ENCODE measurements around the gene OSBPL8.

OSBPL8 gene

DNA sequence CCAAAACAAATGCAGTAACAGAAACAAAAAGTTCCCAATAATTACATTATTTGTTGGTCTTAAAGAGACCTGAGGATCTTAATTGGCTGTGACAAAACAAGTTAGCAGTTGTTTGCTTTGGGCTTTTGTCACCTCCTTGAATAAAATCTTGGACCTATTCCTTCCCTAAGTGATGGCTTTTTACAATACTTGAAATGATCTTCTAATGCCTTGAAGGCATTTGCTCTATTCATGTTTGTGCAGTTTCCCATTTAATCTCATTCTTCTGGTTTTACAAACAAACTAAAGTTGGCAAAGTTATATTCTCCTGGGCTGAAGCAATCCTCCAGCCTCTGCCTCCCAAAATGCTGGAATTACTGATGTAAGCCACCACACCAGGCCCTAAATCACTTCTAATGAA is 98.8 kb downstream of the OSBPL8 start:
- no peak for DNase-seq

GRCh38 chr12:76457818-76458217 is 101.8 kb downstream of the OSBPL8 start:
- no peak for DNase-seq

DNA sequence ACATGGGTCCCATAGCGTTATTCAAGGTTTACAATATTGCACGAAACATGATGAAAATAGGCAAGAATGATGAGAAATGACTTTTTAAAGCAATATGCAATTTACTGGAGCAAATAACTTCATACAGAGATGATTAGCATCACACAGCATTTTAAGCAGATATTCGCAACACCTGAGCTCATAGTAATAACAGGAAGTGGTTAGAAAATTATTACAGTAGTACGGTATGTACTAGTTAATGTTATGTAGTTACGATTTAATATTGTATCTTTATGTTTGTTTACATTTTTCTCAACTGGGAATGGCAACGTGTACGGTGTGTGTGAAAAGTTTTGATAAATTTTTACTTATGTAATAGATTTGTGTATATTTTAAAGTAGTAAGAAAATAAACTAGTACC is 102.6 kb downstream of the OSBPL8 start:
- no peak for DNase-seq

- no peak for DNase-seq
These were observed 103.8 kb downstream of the OSBPL8 start for GRCh38 chr12:76455582-76456345.

DNA sequence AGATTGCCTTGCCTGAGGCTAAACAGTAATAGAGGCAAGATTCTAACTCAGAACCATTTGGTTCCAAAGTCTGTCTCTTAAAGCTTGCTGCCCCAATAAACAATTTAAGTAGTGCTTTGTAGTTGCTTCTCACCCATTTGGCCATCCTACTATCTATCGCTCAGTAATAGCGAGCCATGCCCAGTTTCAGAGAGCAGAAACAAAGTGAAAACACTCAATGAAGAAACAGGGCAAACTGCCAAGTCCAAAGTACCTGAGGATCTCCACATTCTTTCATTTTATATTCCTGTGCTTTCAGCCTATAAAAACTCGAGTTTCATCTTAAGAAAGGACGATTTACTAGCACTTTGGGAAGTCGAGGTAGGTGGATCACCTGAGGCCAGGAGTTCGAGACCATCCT is 108.0 kb downstream of the OSBPL8 start:
- no peak for DNase-seq

- DNase-seq, result peak; percentile 21
These were observed 108.9 kb downstream of the OSBPL8 start for GRCh38 chr12:76450690-76451089.

- no peak for DNase-seq
These were observed 109.6 kb downstream of the OSBPL8 start for GRCh38 chr12:76449993-76450392.

DNA sequence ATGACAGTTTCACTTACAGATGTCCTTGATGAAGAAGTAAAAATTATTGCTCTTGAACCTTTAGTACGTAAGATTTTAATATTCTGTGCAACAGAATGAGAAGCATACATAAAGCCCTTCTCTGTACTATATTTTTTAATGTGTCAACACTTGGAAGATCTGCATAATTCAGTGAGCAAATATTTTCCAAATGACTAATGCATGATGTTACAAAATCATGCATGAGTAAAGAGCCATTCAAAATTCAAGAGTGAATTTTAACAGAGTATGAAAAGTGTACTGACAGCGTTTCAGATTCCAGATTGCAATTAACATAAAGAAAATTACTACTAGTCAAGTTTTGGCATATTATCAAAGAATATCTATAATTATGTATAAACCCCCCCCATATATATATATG is 110.0 kb downstream of the OSBPL8 start:
- no peak for DNase-seq

DNA sequence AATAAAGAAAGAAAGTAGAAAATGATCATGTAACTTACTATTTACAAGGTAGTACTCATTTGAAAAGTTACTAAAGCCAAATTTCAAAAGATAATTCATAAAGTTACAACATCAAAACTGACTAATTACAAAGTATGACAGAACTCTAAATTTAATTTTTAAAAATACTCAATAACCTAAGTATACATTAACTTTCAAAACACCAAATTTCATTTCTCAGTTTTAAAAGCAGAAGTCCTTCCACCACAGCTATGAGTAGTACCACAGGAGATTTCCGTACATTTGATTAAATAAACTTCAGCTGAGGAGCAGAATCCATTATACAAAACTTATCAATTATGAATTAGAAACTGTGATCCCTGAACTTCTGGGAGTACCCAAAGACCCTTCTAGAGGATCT is 110.6 kb downstream of the OSBPL8 start:
- DNase-seq, result no peak

- DNase-seq, result no peak
These were observed 113.5 kb downstream of the OSBPL8 start for GRCh38 chr12:76446090-76446489.

DNA sequence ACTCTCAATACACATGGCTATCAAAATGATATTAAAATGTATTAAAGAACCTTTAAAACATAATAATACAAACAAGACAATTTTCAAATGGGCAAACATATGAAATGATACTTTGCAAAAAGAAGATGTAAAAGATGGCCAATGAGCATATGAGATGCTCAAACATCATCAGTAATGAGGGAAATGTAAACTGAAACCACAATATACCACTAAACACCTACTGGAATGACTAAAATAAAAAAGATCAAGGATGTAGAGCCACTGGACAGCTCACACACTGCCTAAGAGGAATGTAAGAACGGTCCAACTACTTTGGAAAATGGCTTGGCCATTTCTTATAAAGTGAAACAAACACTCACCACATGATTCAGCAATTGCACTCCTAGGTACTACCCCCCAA is 114.1 kb downstream of the OSBPL8 start:
- no peak for DNase-seq

DNA sequence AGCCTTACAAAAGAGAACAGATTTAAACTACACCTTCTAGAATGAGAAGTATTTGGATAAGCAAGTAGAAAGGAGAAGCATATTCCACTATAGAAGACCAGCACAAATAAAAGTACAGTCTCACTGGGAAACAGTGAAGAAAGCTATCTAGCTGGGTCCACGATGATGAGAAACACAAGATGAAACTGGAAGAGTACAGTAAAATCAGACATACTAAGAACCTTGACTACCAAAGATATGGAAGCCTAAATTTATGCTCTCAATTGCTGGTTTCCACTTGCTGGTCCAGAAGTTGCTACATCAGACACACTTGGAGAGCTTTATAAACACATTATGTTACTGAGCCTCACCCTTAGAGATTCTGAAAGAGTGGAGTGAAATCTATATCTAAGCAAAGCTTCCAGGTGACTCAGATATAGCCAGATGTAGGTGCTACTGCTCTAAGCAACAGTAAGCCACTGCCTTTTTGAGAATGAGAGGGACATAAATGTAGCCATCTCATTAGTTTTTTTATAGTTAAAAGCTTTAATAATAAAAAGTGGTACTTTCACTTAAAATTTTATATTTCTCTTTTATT is 115.1 kb downstream of the OSBPL8 start:
- DNase-seq, result no peak

DNA sequence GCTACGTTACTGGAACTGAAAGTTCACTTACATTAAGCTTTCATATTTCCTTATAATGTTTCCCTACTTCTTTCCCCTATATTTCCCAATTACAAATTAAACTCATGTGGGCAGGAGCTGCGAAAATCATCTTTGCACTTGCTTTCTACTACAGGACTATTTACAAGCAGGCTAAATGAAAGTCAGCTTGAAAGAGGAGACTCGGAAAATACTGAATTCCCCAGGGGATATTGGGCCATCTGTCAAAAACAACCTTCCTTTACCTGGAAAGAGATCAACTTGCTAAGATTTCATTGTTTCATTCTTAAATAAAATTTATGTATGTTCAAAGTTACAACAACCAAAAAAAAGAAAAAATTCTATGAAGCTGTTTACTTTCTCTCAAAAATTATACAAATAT is 118.6 kb downstream of the OSBPL8 start:
- DNase-seq, result no peak

DNA sequence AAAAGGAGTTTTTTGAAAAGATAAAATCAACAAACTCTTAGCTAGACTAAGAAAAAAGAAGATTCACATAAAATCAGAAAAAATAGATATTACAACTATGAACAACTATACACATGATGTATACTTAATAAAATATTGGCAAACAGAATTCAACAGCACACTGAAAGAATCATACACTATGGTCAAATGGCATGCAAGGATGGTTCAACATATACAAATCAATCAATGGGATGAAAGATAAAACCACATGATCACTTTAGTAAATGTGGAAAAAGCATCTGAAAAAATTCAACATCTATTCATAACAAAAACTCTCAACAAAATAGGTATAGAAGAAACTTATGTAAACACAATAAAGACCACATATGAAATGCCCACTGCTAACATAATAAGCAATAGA is 126.8 kb downstream of the OSBPL8 start:
- DNase-seq, result no peak

GRCh38 chr12:76428117-76428516 is 131.5 kb downstream of the OSBPL8 start:
- no peak for DNase-seq

DNA sequence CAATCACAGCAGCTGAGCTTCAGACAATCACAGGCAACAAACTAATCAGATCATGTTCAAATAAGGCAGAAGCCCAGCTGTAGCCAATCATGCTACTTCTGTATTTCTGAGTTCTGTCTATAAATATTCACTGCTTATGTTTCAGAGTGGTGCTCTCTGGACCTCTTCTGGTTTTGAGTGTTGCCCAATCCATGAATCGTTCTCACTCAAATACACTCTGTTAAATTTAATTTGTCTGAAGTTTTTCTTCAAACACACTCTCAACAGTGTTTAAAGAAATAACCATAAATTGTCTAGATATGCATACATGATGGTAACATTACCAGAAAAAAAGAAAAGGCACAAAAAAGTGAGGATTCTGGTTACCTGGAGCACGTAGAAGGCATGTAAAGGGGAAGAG is 133.4 kb downstream of the OSBPL8 start:
- no peak for DNase-seq

DNA sequence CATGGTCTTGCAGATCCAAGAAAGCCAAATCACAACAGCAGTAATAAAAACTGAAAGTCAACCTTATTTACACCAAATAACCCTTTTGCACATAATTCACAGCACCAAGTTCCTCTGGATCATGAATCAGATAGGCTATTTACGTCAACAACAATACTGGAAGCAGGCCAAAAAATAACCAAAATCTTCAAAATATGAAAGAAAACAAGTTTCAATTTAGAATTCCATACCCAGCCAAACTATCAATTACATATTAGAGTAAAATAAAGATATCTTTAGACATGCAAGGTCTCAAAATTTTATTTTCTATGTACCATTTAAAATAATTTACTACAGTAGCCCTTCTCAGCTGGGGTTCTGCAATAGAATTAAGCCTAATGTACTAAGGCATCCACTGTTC is 134.6 kb downstream of the OSBPL8 start:
- no peak for DNase-seq

GRCh38 chr12:76422543-76423438 is 136.8 kb downstream of the OSBPL8 start:
- DNase-seq, result no peak

DNA sequence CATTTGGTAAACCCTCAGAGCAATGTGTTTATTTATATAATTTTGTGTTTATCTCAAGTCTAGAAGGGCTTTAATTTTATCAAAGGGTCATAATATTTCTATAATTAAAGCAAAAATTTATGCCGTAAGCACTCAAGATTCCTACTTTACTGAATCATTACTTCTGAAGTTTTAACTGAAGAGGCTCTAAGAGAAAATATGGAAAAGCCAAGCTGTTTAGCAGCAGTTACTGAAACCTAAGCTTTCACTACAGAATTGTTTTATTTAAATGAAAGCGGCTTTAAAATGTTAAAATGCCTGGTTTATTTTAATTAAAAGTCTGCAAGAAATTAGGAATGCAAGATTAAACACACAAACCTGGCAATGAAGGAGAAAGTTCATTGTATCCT is 137.4 kb downstream of the OSBPL8 start:
- DNase-seq, result no peak

DNA sequence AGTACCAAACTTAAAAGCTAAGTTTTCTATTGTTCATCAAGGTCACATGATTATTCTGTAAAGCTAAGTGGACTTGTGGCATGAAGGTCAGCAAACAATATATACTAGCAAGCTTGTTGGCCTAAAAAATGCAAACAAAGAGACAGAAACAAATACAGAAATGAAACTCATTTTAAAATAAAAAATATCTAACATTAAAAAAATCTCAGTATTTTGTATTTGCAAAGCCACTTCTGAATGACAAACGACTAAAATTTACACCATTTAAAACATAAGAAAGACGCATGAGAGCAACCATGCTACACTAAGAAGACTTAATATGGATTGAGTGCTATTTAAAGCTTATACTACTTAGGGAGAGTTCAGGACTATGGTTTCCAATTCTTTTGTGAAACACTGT is 138.5 kb downstream of the OSBPL8 start:
- no peak for DNase-seq

DNA sequence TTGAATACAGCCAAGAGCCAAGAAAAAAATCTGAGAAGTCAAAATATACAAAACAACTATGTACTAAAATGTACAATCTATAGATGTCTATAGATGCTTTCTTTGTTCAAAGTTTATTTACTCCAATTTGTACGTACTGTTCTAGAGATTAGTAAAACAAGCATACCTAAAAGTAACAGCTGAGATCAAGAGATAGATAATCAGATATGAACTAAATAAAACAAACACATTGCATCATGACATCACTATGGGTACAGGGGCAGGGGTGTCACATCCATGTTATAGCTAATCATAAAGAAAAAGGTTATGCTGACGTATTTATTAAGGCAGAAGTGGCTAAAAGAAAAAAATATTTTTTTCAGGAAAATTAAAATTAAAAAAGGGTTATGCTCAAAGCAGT is 139.3 kb downstream of the OSBPL8 start:
- no peak for DNase-seq

DNA sequence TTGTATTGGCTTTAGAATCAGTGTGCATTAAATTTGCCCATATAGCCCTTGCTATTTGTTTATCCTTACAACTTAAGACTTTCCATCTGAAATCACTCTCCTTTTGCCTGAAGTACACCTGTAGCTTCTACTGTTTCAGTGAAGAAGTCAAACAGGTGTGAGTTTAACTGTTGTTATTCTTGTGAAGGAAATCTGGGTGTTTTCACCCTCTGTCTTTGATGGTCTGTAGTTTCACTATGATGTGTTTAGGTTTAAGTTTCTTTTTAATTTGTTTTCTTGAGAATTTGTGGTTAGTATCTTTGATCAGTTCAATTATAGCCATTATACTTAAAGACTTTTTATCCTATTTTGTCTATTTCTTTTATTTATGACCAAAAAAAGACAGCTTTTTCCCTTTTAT is 142.5 kb downstream of the OSBPL8 start:
- DNase-seq, result no peak

GRCh38 chr12:76413121-76413520 is 146.4 kb downstream of the OSBPL8 start:
- no peak for DNase-seq

DNA sequence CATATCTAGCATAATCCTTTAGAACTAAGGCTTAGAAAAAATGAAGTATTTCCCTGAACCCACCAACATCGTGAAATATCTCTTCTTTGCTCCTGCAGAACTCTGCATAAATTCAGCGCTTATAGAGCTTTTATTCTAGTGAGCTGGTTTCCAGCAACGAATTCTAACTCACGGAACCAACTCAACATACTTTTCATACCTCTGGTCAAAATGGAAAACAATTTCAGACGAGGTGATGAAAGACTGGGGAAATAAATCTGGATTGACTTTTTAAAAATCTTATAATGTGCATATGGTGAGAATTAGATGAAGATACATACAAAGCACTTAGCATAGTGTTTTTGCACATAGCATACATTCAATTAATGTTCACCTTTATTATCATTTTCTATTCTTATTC is 148.8 kb downstream of the OSBPL8 start:
- DNase-seq, result no peak

All from 8988T (cell line).